HG03135 (cell line): ENCODE data around the gene FGF5.
A peak's percentile ranks its signal among the peaks of the same experiment; 100 is the strongest.
"Not testable (repeated sequence)": the region's sequence is repeated elsewhere in the genome, so short reads cannot be mapped to it uniquely, and the experiment has no call there.

Source experiments
- ATAC-seq: cut with Tn5 transposase; IDR thresholded peaks from one replicate; pipeline ENCODE4 v1.9.1; 2021; ENCODE audit warnings: mild to moderate bottlenecking, moderate library complexity; ENCODE audit not compliant: unreplicated experiment

The FGF5 gene

GRCh38 chr4:80266253-80266901 lies at the start of gene FGF5:
TSS of gene FGF5 (plus strand) at chr4:80266664. CDS start at chr4:80266825, 161 bp downstream.
- ATAC-seq, result no peak

GRCh38 chr4:80219301-80220025 lies 47.0 kb upstream of the FGF5 start:
- no peak for ATAC-seq

- ATAC-seq, result no peak
Measured at GRCh38 chr4:80220711-80221110, 45.8 kb upstream of the FGF5 start.

- no peak for ATAC-seq
Measured at GRCh38 chr4:80221161-80221560, 45.3 kb upstream of the FGF5 start.

GRCh38 chr4:80225595-80225994 lies 40.9 kb upstream of the FGF5 start:
- no peak for ATAC-seq

GRCh38 chr4:80226094-80226493 lies 40.4 kb upstream of the FGF5 start:
- no peak for ATAC-seq

GRCh38 chr4:80228460-80228859 lies 38.0 kb upstream of the FGF5 start:
- no peak for ATAC-seq

- no peak for ATAC-seq
Measured at GRCh38 chr4:80229128-80229527, 37.3 kb upstream of the FGF5 start.

GRCh38 chr4:80229590-80229989 lies 36.9 kb upstream of the FGF5 start:
- ATAC-seq, result peak; percentile 77

- no peak for ATAC-seq
Measured at GRCh38 chr4:80231180-80231579, 35.3 kb upstream of the FGF5 start.

GRCh38 chr4:80232707-80233370 lies 33.6 kb upstream of the FGF5 start:
- no peak for ATAC-seq

- no peak for ATAC-seq
Measured at GRCh38 chr4:80233390-80233789, 33.1 kb upstream of the FGF5 start.

GRCh38 chr4:80235451-80235850 lies 31.0 kb upstream of the FGF5 start:
- no peak for ATAC-seq

GRCh38 chr4:80237992-80238391 lies 28.5 kb upstream of the FGF5 start:
- no peak for ATAC-seq

- no peak for ATAC-seq
Measured at GRCh38 chr4:80239480-80240150, 26.8 kb upstream of the FGF5 start.

GRCh38 chr4:80240976-80241375 lies 25.5 kb upstream of the FGF5 start:
- ATAC-seq, result no peak

- ATAC-seq, result no peak
Measured at GRCh38 chr4:80243274-80244018, 23.0 kb upstream of the FGF5 start.

- ATAC-seq, result not testable (repeated sequence)
Measured at GRCh38 chr4:80247484-80247883, 19.0 kb upstream of the FGF5 start.

GRCh38 chr4:80249144-80249543 lies 17.3 kb upstream of the FGF5 start:
- no peak for ATAC-seq

- ATAC-seq, result no peak
Measured at GRCh38 chr4:80252427-80252826, 14.0 kb upstream of the FGF5 start.

- no peak for ATAC-seq
Measured at GRCh38 chr4:80252953-80253352, 13.5 kb upstream of the FGF5 start.
